HG03558 (cell line): ENCODE measurements around the gene FAM83C.

Experiments
- ATAC-seq: cut with Tn5 transposase; IDR thresholded peaks from one replicate; pipeline ENCODE4 v1.9.1; 2021; ENCODE audit warnings: moderate number of reproducible peaks; ENCODE audit not compliant: unreplicated experiment; ENCODE audit errors: extremely low read depth

The FAM83C gene

GRCh38 chr20:35285806-35286076, 6.5 kb downstream of the FAM83C start:
- ATAC-seq, result no peak

- no peak for ATAC-seq
Measured at GRCh38 chr20:35284992-35285805, 7.0 kb downstream of the FAM83C start.

GRCh38 chr20:35284267-35284991, 7.8 kb downstream of the FAM83C start, which contains the start of gene EIF6:
Gene EIF6 (minus strand): TSS chr20:35284772. CDS start chr20:35284487, 285 bp downstream.
- no peak for ATAC-seq

GRCh38 chr20:35283441-35284266, 8.6 kb downstream of the FAM83C start:
- ATAC-seq, result no peak

- ATAC-seq, result no peak
Measured at GRCh38 chr20:35281506-35282101, 10.6 kb downstream of the FAM83C start.

- no peak for ATAC-seq
Measured at GRCh38 chr20:35280523-35280922, 11.7 kb downstream of the FAM83C start.

- ATAC-seq, result no peak
Measured at GRCh38 chr20:35279533-35280174, 12.6 kb downstream of the FAM83C start.

- ATAC-seq, result no peak
Measured at GRCh38 chr20:35279040-35279439, 13.2 kb downstream of the FAM83C start.

- ATAC-seq, result peak; percentile 70
Measured at GRCh38 chr20:35277531-35278395, 14.5 kb downstream of the FAM83C start, which contains the start of gene MMP24OS. Gene MMP24OS (minus strand): TSS chr20:35278122. CDS start chr20:35277929, 193 bp downstream.

GRCh38 chr20:35277127-35277526, 15.1 kb downstream of the FAM83C start:
- ATAC-seq, result no peak

GRCh38 chr20:35276408-35276807, 15.8 kb downstream of the FAM83C start:
- ATAC-seq, result no peak

- no peak for ATAC-seq
Measured at GRCh38 chr20:35275741-35276251, 16.4 kb downstream of the FAM83C start.

GRCh38 chr20:35274172-35275092, 17.8 kb downstream of the FAM83C start:
- ATAC-seq, result no peak

GRCh38 chr20:35273449-35274171, 18.6 kb downstream of the FAM83C start:
- ATAC-seq, result no peak

- ATAC-seq, result no peak
Measured at GRCh38 chr20:35271904-35272303, 20.3 kb downstream of the FAM83C start.

- no peak for ATAC-seq
Measured at GRCh38 chr20:35271073-35271882, 20.9 kb downstream of the FAM83C start.
